K562 (cell line): ENCODE data around the gene MFSD6. TPM values are rescaled to one million over a fixed set of nuclear protein-coding genes. Genes with fewer than 3 reads are reported as not detected.

Experiments
- AFF1 ChIP-seq, 2 experiments: fragments of 450-650 bp; IDR thresholded peaks; 2 replicates each; pipeline ENCODE4 v1.6.1; 2018; ENCODE audit warnings: mild to moderate bottlenecking in 2 of 2, low read depth in 1 of 2; ENCODE audit not compliant: partially characterized antibody in 2 of 2
- ARID3A ChIP-seq: IDR thresholded peaks from 2 replicates; pipeline ENCODE4 v1.6.1; 2012; ENCODE audit warnings: low read depth, low read length, improper control_type of control experiment, borderline replicate concordance
- BACH1 ChIP-seq: fragments of 200-800 bp; sonication (Bioruptor generic); IDR thresholded peaks from 2 replicates; pipeline ENCODE4 v1.6.1; 2016; ENCODE audit warnings: missing genetic modification characterization, missing compliant biosample characterization
- CBX5 ChIP-seq: IDR thresholded peaks from 2 replicates; pipeline ENCODE4 v1.6.1; 2014; ENCODE audit warnings: low read depth, borderline replicate concordance
- CREBBP ChIP-seq: IDR thresholded peaks from one replicate; pipeline ENCODE4 v1.6.1; 2012; ENCODE audit warnings: low read depth, mild to moderate bottlenecking, control low read depth, inconsistent platforms, low read length
- CTCF ChIP-seq, 3 experiments: IDR thresholded peaks in 2 of 3; conservative IDR thresholded peaks in 1 of 3; 2 replicates each; pipeline ENCODE4 v1.5.1; 2011 to 2012; ENCODE audit warnings: low read length in 3 of 3, mild to moderate bottlenecking in 3 of 3, control low read depth in 2 of 3, improper control_type of control experiment in 1 of 3, inconsistent platforms in 1 of 3, low read depth in 1 of 3, mixed read lengths in 1 of 3, moderate library complexity in 1 of 3; ENCODE audit not compliant: insufficient read depth in 2 of 3
- DNMT1 ChIP-seq: fragments of 450-650 bp; IDR thresholded peaks from 2 replicates; pipeline ENCODE4 v1.6.1; 2016; ENCODE audit warnings: antibody characterized with exemption, mild to moderate bottlenecking
- GMEB1 ChIP-seq: fragments of 250-450 bp; sonication (Bioruptor Pico); IDR thresholded peaks from 2 replicates; pipeline ENCODE4 v1.4.0; 2020; ENCODE audit warnings: mild to moderate bottlenecking
- HDAC8 ChIP-seq: fragments of 450-650 bp; IDR thresholded peaks from 2 replicates; pipeline ENCODE4 v1.6.1; 2016; ENCODE audit warnings: mild to moderate bottlenecking, missing genetic modification characterization, moderate library complexity, missing compliant biosample characterization
- PURB ChIP-seq: sonication (generic); formaldehyde crosslinking; IDR thresholded peaks from 2 replicates; pipeline ENCODE4 v1.9.0; 2021; ENCODE audit warnings: low read depth, mild to moderate bottlenecking, missing genetic modification reagents
- RFX5 ChIP-seq: IDR thresholded peaks from 2 replicates; pipeline ENCODE4 v1.6.1; 2011; ENCODE audit warnings: low read depth, mild to moderate bottlenecking, improper control_type of control experiment, low read length
- SMC3 ChIP-seq: conservative IDR thresholded peaks from 2 replicates; pipeline ENCODE4 v1.6.1; 2011; ENCODE audit warnings: low read depth, low read length, improper control_type of control experiment; ENCODE audit not compliant: insufficient read depth
- SNIP1 ChIP-seq: fragments of 450-650 bp; IDR thresholded peaks from 2 replicates; pipeline ENCODE4 v1.7.1; 2017; ENCODE audit warnings: low read depth, mild to moderate bottlenecking
- TAL1 ChIP-seq: fragments of 450-650 bp; IDR thresholded peaks from 2 replicates; pipeline ENCODE4 v1.6.1; 2016; ENCODE audit warnings: mild to moderate bottlenecking
- TRIM24 ChIP-seq, 2 experiments: fragments of 450-650 bp; IDR thresholded peaks; 2 replicates each; pipeline ENCODE4 v1.6.1; 2016
- ZEB2 ChIP-seq: fragments of 450-650 bp; IDR thresholded peaks from 2 replicates; pipeline ENCODE4 v1.6.1; 2016
- ZNF140 ChIP-seq: fragments of 250-450 bp; sonication (Bioruptor Pico); IDR thresholded peaks from 2 replicates; pipeline ENCODE4 v1.8.0; 2021; ENCODE audit warnings: moderate library complexity, mild to moderate bottlenecking, inconsistent platforms
- ZNF212 ChIP-seq: fragments of 450-650 bp; formaldehyde crosslinking; IDR thresholded peaks from 2 replicates; pipeline ENCODE4 v1.4.0; 2020; ENCODE audit warnings: mild to moderate bottlenecking
- ZNF23 ChIP-seq: fragments of 250-450 bp; sonication (Bioruptor Pico); IDR thresholded peaks from 2 replicates; pipeline ENCODE4 v1.4.0; 2020; ENCODE audit warnings: mild to moderate bottlenecking
- ZNF445 ChIP-seq: fragments of 250-450 bp; sonication (Bioruptor Pico); IDR thresholded peaks from 2 replicates; pipeline ENCODE4 v1.4.0; 2020; ENCODE audit warnings: low read depth, mild to moderate bottlenecking, moderate library complexity
- polyA plus RNA-seq, 8 experiments: library from polyadenylated mRNA; depleted of rRNA in 4 of 8; stranded (reverse) in 5 of 8; unstranded in 3 of 8; fragments of >200 nt; fragmentation: Nextera tagmentation in 2 of 8; fragmentation: Illumina TruSeq in 1 of 8; extraction: Ambion mirVana in 2 of 8; extraction: Trizol in 1 of 8; gene quantifications; 2 replicates each; pipeline versions ENCODE4 v1.2.1 to v1.2.3, GENCODE V29; 2011 to 2014; ENCODE audit warnings: inconsistent platforms in 1 of 8, missing spikeins in 1 of 8
- total RNA-seq, 7 experiments: library from RNA; depleted of rRNA in 6 of 7; stranded (reverse); fragments of >200 nt in 6 of 7; fragmentation: Illumina TruSeq in 2 of 7; extraction: Trizol in 2 of 7; gene quantifications; 2 replicates each; pipeline versions ENCODE4 v1.2.1 to v1.2.3, GENCODE V29; 2011 to 2021; ENCODE audit warnings: low replicate concordance in 1 of 7

Gene MFSD6
- total and polyA plus RNA-seq, 9 of the 15 experiments (the other 6 are each of a cell fraction or from before 2014, with no cell fraction given), result 1.1 to 7.9 (median 4.4) TPM

GRCh38 chr2:190462611-190463010 is 54.5 kb downstream of the MFSD6 start (continued):
- TF ChIP-seq ARID3A (no peak), GMEB1 (CRISPR knock-in tag) (no peak), ZNF23 (CRISPR knock-in tag) (no peak), SMC3 (no peak), CTCF (IDR thresholded peaks at IDR 0.05 in 2 of 3, conservative IDR thresholded peaks at IDR 0.05 in 1 of 3; ENCODE audit: insufficient read depth in 2 of 3, low read depth in 1 of 3, low read length in 3 of 3) (0 out of 6 replicates have a peak, but pooled peaks of 1 of the 3 experiments have one; percentile 1), PURB (no peak), RFX5 (no peak), BACH1 (no peak), TRIM24 (IDR thresholded peaks at IDR 0.05) (peak in 1 of 2 experiments; percentile 38; a peak in 1 of 4 replicates), CREBBP (no peak), ZNF140 (CRISPR knock-in tag) (no peak), TAL1 (peak; percentile 84), CBX5 (no peak), DNMT1 (no peak), ZEB2 (0 out of 2 replicates have a peak, but pooled peaks have one; percentile 34), HDAC8 (tag) (no peak), ZNF445 (no peak), AFF1 (IDR thresholded peaks at IDR 0.05; ENCODE audit: low read depth in 1 of 2, partially characterized antibody in 2 of 2) (peak in 1 of 2 experiments; percentile 23), SNIP1 (no peak), ZNF212 (CRISPR knock-in tag) (no peak)
